Stimulated activated CD4-positive, alpha-beta T cell treated with anti-CD3 and anti-CD28 coated beads, Interleukin-4, amount 100 ng/mL, for 24 hours (primary cell): ENCODE measurements around the gene AKAP6.

Experiments used
- DNase-seq: peaks from one replicate; pipeline ENCODE4 v3.0.0-alpha.2; 2020

The AKAP6 gene

DNA sequence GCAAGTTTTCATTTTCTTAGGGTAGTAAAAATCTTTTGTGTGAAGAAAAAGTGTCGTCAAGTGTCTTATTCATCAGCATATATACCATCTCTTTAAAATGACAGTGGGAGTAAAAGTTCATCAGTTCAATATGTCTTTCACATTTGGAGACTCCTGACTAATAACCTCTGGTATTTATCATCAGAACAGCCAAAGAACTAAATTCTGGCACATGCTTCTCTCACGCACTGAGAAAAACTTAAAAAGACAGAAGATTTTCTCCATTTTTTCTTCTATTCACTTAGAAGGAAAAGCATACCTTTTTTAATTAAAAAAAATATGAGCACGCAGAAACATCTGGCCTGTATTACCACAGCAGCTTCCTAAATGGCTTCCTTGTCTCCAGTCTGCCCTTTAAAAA, 265.7 kb downstream of the AKAP6 start:
- no peak for DNase-seq

DNA sequence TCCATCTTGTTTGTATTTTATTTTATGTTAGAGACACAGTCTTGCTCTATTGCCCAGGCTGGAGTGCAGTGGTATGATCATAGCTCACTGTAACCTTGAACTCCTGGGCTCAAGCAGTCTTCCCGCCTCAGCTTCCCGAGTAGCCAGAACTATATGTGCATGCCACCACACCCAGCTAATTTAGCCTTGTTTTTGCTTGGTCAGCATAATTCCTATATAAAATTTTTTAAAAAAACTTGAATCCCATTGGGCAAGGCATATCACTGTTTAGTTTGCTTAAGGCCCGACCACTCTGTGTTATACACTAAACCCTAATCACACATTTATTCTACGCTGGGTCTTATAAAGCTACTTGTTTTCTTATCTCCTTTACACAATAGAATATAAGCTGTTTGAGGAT, 266.4 kb downstream of the AKAP6 start:
- DNase-seq, result no peak

DNA sequence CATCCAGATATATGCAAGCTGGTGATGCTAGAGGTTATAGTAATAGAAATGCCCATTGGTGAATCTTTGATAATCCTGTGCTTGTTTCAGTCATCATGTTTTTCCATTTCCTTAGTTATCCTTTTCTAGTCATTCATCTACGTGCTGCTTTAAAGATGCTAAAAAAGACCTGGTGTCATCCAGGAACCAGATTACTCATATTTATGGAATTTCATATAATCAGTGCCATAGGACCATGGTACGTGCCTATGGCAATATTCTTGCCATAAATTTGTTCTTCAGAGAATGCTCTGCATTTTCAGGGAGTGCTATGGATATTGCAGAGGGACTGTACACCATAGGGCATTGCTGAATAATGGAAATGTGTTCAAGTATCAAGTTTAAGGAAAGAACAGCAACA, 267.3 kb downstream of the AKAP6 start:
- no peak for DNase-seq

DNA sequence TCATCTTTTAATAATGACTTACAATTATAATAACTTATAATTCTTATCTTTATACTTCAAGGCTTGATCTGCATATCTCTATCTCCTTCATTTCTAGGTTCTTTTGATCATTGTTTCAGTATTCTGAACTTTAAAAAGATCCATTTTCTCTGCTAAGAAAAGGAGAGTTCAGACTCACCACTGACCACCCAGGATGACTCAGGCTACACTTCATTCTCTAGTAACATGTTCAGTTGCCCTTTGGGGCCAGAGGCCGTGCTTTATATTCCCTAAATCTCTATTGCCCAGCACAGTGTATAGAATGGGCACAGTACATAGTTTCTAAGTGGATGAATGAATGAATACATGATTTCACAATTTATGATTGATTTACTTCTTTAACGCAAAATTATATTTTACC, 268.7 kb downstream of the AKAP6 start:
- DNase-seq, result no peak

DNA sequence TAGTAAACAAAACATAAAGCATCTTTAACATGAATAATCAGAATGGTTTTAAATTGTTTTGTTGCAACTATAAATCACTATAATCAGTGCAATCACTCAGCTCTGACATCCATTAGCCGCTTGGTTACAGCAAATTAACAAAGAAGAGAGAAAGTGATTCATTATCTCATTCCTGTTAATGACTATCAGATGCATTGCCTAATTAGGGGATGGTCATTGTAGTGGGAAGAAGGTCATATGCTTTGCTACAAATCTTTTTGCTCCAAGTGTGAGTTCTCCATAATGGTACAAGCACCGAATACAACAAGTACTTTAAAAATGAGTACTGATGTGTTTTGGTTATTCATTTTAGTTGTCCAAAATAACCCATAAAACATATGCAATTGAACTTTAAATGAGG, 272.0 kb downstream of the AKAP6 start:
- no peak for DNase-seq

DNA sequence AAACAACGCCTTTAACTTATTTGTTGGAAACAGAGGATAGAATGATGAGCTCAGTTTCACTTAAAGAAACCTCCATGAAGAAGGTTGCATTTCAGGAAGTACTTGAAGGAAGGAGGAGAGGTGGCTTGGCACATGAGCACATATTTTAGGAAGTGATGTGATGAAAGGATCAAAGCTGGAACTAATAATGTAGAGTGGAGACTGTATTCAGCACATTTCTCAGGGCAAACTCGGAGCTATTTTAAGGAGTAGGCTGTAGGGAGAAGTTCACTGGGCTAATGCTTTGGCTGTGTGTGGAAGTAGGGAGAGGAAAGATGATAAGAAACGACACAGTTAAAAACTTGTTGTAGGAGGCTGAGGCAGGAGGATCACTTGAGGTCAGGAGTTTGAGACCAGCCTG, 272.8 kb downstream of the AKAP6 start:
- DNase-seq, result no peak

DNA sequence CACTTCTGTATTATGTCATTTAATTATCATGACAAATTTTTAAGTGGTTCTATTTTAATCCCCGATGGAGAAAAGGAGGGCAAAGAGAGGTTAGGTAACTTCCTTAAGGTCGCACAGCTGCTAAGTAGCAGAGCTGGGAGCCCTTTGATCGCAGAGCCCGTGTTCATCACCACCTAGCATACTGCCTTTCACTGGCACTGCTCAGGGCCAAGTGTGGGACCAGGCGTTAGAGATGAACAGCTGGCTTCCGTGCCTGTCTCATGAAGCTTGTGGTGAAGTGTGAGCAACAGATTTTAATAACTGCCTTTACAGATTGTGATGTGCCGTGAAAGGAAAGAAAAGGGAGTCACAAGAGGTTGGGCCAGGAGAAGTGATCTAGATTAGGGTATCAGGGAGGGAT, 273.6 kb downstream of the AKAP6 start:
- no peak for DNase-seq

DNA sequence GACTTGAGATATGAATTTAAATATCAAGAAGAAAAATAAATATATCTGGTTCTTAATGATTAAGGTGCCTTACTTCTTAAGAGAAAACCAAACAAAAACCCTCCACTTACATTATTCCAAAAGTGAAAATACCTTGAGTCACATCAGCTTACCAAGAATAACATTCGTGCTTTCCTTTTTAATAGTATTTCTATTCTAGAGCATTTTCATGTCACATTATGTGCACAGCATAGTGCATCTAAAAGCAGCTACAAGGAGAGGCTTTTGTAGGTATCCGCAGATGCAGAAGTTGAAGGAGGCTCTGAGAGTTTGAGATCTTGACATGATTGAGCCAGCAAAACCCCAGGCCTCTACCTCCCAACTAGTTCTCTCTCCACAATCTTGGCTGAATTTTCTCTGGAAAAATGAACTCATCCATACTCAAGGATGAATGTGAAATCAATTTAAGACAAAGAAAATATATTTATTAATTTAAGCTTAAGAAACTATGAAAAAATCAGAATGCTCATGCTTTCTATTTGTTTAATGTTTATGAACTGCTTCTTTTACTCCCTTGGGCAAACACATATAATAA, 275.0 kb downstream of the AKAP6 start:
- no peak for DNase-seq

DNA sequence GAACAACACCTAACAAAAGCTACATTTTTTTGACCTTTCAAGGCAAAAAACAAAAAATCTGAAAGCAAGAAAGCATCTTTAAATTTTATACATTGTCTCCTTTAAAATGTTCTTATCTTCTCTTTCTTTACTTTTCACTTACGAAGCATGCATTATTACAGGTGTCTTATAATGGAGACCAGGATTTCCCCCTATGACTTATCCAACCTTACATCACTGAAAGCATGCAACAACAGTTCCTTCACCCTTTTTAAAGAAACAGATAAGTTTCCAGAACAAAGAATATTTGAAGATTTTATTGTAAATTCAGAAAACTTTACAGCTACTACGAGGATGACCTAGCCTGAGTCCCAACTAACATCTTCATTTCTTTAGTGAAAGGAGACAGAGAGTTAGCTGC, 277.2 kb downstream of the AKAP6 start:
- no peak for DNase-seq

DNA sequence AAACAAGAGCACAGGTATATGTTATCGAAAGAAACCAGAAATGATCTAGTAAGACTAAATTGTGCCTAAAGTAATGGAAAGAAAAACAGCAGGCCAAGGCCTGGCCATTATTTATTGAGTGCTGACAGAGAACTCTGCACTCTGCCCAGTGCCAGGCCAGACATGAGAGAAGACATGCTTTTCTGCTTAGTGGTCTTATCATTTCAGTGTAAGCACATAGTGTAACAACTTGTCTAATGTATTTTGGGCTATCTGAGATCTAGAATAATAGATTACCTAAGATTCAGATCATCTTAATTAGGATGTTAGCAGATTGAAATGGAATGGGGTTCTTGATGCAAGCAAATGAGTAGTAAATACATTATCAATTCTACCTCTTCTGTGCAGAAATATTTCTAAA, 278.3 kb downstream of the AKAP6 start:
- DNase-seq, result no peak

DNA sequence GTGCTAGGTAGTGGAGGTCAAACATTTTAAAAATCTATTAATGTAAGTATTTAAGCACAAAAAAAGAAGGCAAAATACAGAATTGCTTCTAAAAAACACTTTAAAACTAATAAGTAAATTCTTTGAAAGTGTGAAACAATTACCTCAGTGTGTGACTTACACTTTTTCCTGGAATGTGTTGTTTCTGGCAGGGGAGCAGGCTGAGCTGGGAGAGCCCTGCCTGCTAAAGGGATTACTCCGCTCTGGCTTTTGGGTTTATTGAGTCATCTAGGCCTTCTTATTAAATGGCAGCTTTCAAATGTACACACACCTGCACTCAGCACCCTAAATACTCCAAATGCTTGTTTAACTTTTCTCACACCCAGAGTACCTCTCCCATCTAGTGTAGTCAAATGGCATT, 279.8 kb downstream of the AKAP6 start:
- DNase-seq, result no peak

DNA sequence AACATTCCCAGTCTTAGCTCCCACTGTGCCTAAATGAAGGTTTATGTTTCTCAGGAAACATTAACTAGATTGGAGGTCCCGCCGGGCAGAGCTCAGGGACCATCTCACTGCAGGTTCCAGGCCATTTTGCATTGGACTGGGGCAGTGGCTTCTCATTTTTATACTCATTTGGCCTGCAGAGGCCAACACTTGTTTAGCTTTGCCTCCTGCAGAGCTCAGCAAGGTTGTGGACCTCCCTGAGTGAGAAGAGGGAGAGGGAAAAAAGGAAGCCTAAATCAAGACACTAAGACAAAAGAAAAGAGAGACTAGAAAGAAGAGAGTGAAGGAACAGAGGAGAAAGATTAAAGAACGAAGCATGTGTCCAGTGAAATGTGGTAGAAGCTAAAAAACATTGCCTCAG, 280.3 kb downstream of the AKAP6 start:
- DNase-seq, result no peak

DNA sequence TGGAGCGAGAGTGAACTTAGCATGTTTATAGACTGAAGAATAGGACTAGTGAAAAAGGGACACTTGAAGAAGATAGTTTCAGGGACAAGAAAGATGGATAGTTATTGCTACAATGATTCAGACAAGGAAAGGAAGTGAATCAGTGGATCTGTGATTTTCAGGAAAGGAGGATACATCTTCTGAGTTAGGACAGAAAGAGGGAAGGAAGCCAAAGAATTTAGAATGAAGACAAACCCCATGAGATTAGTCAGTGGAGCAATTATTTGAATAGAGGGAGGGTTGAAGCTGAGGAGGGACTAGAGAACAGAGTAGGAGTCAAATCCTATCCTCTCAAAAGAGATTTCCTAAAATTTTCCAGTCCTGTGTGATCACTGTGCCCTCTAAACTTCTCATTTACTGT, 282.7 kb downstream of the AKAP6 start:
- DNase-seq, result no peak

DNA sequence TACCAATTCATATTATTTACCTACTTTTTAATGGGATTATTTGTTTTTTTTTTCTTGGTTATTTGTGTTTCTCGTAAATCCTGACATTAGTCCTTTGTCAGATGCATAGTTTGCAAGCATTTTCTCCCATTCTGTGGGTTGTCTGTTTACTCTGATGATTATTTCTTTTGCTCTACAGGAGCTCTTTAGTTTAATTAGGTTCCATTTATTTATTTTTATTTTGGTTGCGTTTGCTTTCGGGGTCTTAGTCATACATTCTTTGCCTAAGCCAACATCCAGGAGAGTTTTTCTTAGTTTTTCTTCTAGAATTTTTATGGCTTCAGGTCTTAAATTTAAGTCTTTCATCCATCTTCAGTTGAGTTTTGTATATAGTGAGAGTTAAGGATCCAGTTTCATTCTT, 289.9 kb downstream of the AKAP6 start:
- no peak for DNase-seq

DNA sequence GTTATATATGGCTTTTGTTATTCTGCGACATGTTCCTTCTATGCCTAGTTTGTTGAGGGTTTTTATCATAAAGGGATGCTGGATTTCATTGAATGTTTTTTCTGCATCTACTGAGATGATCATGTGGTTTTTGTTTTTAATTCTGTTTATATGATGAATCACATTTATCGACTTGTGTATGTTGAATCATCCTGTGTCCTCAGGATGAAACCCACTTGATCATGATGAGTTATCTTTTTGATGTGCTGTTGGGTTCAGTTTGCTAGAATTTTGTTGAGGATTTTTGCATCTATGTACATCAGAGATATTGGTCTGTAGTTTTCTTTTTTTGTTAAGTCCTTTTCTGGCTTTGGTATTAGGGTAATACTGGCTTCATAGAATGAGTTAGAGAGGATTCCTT, 291.2 kb downstream of the AKAP6 start:
- DNase-seq, result no peak

DNA sequence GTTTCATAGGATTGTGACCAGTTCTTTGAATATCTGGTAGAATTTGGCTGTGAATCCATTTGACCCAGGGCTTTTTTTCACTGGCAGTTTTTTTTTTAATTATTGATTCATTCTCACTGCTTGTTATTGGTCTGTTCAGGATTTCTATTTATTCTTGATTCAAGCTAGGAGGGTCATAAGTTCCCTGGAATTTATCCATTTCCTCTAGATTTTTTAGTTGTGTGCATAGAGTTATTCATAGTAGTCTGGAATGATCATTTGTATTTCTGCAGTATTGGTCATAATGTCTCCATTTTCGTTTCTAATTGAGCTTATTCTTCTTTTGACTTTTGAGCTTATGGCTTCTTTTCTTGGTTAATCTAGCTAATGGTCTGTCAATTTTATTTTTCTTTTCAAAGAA, 291.6 kb downstream of the AKAP6 start:
- no peak for DNase-seq

DNA sequence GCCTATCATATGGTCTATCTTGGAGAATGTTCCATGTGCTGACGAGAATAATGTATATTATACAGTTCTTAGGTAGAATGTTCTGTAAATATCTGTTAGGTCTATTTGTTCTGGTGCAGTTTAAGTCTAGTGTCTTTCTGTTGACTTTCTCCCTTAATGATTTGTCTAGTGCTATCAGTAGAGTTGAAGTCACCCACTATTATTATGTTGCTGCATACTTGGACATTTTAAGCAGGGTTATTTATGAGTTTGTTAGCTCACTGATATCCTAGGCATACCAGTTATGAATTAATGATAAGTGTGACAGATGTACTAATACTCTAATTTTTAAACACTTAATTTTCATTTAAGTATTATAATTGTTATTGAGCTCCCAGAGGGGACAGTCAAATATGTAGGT, 292.5 kb downstream of the AKAP6 start:
- no peak for DNase-seq

DNA sequence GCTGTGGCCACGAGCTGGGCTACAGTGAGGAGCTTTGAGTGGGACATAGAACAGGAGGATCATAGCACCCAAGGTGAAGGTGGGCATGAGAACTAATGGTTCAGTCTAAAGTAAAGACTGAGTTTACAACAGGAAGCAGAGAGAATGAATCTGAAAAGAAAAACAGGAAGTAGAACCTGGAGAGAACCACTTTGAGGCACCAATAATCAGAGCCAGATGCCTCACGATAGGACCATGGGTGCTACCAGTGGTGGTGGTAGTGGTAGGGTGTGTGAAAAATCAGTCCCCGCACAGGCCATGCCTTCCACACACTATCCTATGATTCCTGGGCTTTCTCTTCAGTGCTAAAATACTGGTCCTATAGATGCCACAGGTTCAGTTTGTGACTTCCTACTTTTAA, 293.6 kb downstream of the AKAP6 start:
- DNase-seq, result no peak

DNA sequence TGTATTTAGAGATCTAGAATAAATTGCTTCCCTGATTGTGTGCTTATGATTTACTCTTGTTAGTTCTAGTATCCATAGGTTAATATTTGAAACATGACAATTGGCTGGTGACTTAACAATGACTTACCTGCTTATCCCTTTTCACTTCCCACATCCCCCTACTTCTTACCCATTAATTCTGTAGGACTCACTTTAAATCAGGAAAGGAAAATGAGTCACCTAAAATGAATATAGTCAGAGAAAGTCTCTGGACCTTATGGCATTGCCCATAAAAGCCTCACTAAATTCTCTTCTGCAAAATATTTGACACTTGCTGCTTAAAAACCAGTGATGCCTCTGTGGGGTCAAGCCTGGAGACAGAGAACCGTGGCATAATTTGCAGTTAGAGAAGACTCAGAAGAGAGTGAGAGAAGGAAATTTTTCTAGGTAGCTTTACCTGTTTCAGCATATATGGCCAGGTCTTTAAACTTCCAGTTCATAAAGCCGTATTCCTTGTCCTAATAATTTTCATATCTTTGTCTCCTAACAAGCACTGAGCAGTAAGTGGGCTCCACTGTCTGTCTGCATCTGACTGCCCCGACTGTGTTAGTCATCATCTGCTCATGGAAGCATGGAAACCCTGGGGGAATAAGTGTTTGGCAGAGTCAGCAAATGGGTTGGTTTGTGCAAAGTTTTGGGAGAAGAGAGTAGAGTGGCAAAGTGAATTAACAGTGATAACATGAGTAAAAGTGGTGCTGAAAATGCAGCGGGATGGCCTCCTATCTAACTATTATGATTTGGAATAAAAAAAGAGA, 294.4 kb downstream of the AKAP6 start:
- DNase-seq, result no peak

DNA sequence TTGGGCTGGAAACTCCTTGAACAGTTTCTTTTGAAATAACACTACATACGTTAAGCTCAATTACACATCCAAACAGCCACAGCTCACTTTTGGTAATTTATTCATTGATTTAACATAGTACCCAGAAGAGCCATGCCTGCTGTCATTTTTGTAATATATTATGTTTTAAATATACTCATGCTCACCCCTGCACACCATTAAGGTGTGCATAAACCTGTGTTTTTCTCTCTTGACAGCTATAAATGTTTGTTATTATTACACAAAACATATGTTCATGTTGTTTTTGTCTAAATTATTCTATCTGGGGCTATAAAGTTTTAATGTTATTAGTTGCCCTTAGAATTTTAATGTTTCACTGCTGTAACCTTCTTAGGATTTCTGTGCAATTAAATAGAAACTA, 296.1 kb downstream of the AKAP6 start:
- DNase-seq, result no peak

DNA sequence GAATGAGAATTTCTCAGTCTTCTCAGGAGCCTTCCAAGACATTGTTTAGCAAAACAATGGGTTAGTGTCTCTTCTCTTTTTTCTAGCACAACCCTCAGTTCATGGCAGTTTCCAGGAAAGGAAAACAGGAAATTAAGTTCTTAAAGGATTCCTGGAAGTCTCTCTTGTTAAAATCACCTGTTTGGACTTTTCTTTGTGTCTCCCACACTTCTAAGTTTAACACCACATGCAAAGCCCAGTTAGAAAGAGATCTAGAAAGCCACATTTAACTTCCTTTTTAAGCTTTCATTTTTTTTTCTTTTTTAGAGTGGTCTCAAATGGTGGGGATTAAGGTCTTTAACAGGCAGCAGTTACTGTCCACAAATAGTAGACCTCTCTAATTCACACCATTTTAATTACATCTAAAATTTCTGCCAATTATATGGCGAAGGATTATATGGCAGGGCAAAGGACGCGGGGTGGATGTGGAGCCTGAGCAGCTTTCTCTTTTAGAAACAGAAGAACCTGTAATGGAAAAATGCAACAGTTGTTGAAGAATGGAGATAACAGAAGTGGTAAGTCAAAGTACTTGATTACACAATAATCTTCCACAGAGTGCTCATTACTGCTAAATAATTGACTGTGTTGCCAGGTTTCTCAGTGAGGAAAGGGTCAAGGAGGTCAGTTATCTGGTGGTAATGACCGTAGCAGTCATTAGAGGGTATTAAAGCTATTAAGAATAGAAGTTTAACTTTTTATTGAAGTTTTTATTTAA, 298.6 kb downstream of the AKAP6 start:
- no peak for DNase-seq

DNA sequence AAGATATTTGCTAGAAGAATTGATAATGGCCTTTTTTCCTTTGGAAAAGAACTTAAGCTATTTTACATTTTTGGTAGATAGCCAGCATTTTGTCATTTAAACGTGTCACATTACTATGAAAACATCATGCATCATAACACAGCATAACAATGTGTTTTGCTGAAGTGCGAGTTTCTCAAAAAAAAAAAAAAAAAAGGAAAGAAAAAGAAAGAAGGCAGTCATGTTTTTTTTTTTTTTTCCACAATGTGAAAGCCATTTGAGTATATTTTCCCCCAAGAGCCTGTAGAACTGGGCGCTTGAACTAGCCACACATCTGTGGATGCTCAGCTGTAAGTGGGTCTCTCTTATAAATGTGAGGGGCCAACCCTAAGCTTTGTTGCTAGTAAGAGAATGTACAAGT, 300.1 kb downstream of the AKAP6 start:
- no peak for DNase-seq

DNA sequence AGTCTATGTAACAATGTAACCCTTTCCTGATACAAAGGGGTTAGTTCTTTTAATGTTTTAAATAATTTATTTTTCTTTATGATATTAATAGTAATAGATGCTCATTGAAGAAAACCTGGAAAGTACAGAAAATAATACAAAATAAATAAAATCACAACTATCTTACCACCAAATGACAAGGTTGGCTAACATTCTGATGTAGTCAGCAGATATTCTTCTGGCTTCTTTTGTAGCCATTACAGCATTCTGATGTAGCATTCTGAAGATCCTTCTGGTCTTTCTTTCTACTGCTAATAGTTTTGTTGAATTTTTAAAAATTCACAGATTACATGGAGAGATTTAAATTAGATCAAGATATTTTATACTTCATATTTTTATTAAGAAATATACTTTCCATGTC, 301.6 kb downstream of the AKAP6 start:
- no peak for DNase-seq

DNA sequence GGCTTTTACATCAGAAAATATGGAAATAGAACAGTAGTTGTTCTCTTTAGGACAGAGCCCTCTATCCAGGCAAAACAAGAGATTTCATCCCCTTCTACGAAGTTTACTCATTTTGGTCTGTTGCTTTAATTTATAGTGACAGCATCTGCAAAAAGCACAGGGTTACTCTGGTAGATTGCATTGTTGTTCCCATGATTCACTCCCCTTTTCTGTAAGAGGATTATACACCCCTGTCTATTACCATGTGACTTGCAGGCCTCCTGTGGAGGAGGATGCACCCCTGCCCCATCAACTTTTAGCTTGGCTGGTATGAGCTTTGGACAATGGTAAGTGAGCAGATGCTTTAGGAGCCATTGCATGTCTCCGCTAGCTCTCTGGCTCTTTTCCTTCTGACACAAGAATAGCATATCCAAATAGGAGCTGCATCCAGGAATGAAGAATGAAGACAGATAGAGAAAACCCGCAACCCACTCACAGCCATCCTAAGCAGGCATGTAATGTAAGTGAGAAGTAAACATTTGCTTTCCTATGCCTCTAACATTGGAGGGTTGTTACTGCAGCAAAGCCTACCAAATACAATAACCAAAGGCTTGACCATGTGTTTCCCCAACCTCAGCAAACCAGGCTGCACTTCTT, 304.2 kb downstream of the AKAP6 start:
- no peak for DNase-seq
